H1 (cell line): Measurements from ENCODE around the gene SERPINB12. TPM values are rescaled to one million over a fixed set of nuclear protein-coding genes. Genes with fewer than 3 reads are reported as not detected.

Experiments used
- CTCF ChIA-PET: fragments of 300-600 bp; sonication (Branson Sonifier 250); formaldehyde crosslinking; loops from one replicate; lab custom pipeline; 2021; ENCODE audit not compliant: partially characterized antibody; lab: Charles Lee
- POLR2A ChIA-PET: fragments of 300-600 bp; sonication (Branson Sonifier 250); formaldehyde crosslinking; loops from one replicate; lab custom pipeline; 2021; ENCODE audit warnings: inconsistent platforms; ENCODE audit not compliant: partially characterized antibody; lab: Charles Lee
- DNase-seq, 2 experiments: peaks; one replicate each; pipeline versions ENCODE4 v3.0.0 to v3.0.0-alpha.2; 2010 to 2022; ENCODE audit warnings: low spot score in 2 of 2, low read depth in 1 of 2, mixed read lengths in 1 of 2
- FAIRE-seq: peaks from 2 replicates; lab custom pipeline; 2011; peaks lifted over from hg19 to GRCh38; lab: Jason Lieb, UNC
- H2AFZ ChIP-seq: 2 replicates; pipeline ENCODE4 v1.8.1; 2012; ENCODE audit warnings: low read length, inconsistent platforms
- H2AK5ac ChIP-seq: 2 replicates; pipeline ENCODE4 v1.6.1; 2013; ENCODE audit warnings: low read depth, low read length
- H2BK120ac ChIP-seq: replicated peaks from 2 replicates; pipeline ENCODE3; 2013; ENCODE audit warnings: low read depth, low read length, inconsistent platforms
- H2BK12ac ChIP-seq: 2 replicates; pipeline ENCODE4 v1.6.1; 2013; ENCODE audit warnings: low read depth, low read length
- H2BK15ac ChIP-seq: 2 replicates; pipeline ENCODE4 v1.6.1; 2013; ENCODE audit warnings: low read length
- H2BK20ac ChIP-seq: 2 replicates; pipeline ENCODE4 v1.6.1; 2013; ENCODE audit warnings: low read length
- H2BK5ac ChIP-seq: 2 replicates; pipeline ENCODE4 v1.6.1; 2013; ENCODE audit warnings: low read depth, low read length
- H3K14ac ChIP-seq: 2 replicates; pipeline ENCODE4 v1.6.1; 2013; ENCODE audit warnings: inconsistent platforms; ENCODE audit not compliant: insufficient read length
- H3K18ac ChIP-seq: 2 replicates; pipeline ENCODE4 v1.6.1; 2013; ENCODE audit warnings: low read length; ENCODE audit errors: extremely low read depth
- H3K23ac ChIP-seq: 2 replicates; pipeline ENCODE4 v1.6.1; 2013; ENCODE audit warnings: inconsistent platforms; ENCODE audit not compliant: insufficient read length
- H3K23me2 ChIP-seq: 2 replicates; pipeline ENCODE4 v1.6.1; 2013; ENCODE audit warnings: low read depth, low read length
- H3K27ac ChIP-seq: 2 replicates; pipeline ENCODE4 v1.6.1; 2011; ENCODE audit warnings: low read depth, low read length, inconsistent platforms
- H3K27me3 ChIP-seq, 4 experiments: replicated peaks in 1 of 4; 1 replicate in 1 of 4; 2 replicates in 3 of 4; pipeline versions ENCODE4 v1.6.1 to v1.8.1; 2011 to 2013; ENCODE audit warnings: low read length in 3 of 4, mild to moderate bottlenecking in 3 of 4, inconsistent platforms in 2 of 4, mixed read lengths in 2 of 4, moderate library complexity in 1 of 4; ENCODE audit not compliant: control insufficient read depth in 3 of 4, insufficient read depth in 3 of 4; ENCODE audit errors: extremely low read depth in 1 of 4
- H3K36me3 ChIP-seq, 4 experiments: 2 replicates each; pipeline versions ENCODE4 v1.6.1 to v1.8.1; 2011 to 2013; ENCODE audit warnings: mild to moderate bottlenecking in 4 of 4, low read length in 3 of 4, moderate library complexity in 2 of 4, control low read depth in 1 of 4, inconsistent platforms in 1 of 4; ENCODE audit not compliant: insufficient read depth in 4 of 4, control insufficient read depth in 2 of 4
- H3K4ac ChIP-seq: replicated peaks from 2 replicates; pipeline ENCODE3; 2013; ENCODE audit warnings: low read length, low read depth, mixed read lengths, inconsistent platforms; ENCODE audit not compliant: insufficient read length
- H3K4me1 ChIP-seq, 4 experiments: replicated peaks in 1 of 4; 1 replicate in 1 of 4; 2 replicates in 3 of 4; pipeline versions ENCODE4 v1.6.1 to v1.8.1; 2011 to 2013; ENCODE audit warnings: low read length in 3 of 4, inconsistent platforms in 2 of 4, mixed read lengths in 1 of 4; ENCODE audit not compliant: insufficient read depth in 4 of 4, control insufficient read depth in 3 of 4
- H3K4me2 ChIP-seq, 2 experiments: 2 replicates each; pipeline versions ENCODE4 v1.6.1 to v1.8.1; 2011 to 2013; ENCODE audit warnings: low read depth in 2 of 2, low read length in 2 of 2, control low read depth in 1 of 2, inconsistent platforms in 1 of 2, mild to moderate bottlenecking in 1 of 2; ENCODE audit not compliant: insufficient read depth in 1 of 2
- H3K4me3 ChIP-seq, 4 experiments: fragments of 200-600, 300-600 bp in 1 of 4; sonication (generic), shearing (Covaris generic), sonication (Bioruptor Twin) in 1 of 4; 2 replicates each; pipeline versions ENCODE4 v1.5.1 to v1.8.1; 2011 to 2016; ENCODE audit warnings: low read length in 4 of 4, low read depth in 3 of 4, control low read depth in 2 of 4, inconsistent platforms in 2 of 4, mild to moderate bottlenecking in 2 of 4, mixed read lengths in 1 of 4, moderate library complexity in 1 of 4; ENCODE audit not compliant: insufficient read depth in 2 of 4; ENCODE audit errors: extremely low read depth in 1 of 4
- H3K56ac ChIP-seq: replicated peaks from 2 replicates; pipeline ENCODE3; 2013; ENCODE audit warnings: low read depth, mild to moderate bottlenecking, mixed read lengths, low read length, inconsistent platforms; ENCODE audit not compliant: insufficient read length
- H3K79me1 ChIP-seq: 2 replicates; pipeline ENCODE4 v1.6.1; 2013; ENCODE audit warnings: low read depth, low read length, control low read depth
- H3K79me2 ChIP-seq, 2 experiments: 2 replicates each; pipeline versions ENCODE4 v1.6.1 to v1.8.1; 2012 to 2013; ENCODE audit warnings: low read length in 2 of 2, mild to moderate bottlenecking in 2 of 2, inconsistent platforms in 1 of 2; ENCODE audit not compliant: insufficient read depth in 2 of 2, control insufficient read depth in 1 of 2
- H3K9ac ChIP-seq, 4 experiments: replicated peaks in 1 of 4; 1 replicate in 1 of 4; 2 replicates in 3 of 4; pipeline versions ENCODE4 v1.6.1 to v1.8.1; 2011 to 2013; ENCODE audit warnings: low read depth in 3 of 4, low read length in 3 of 4, control low read depth in 2 of 4, mild to moderate bottlenecking in 2 of 4, moderate library complexity in 2 of 4, inconsistent platforms in 1 of 4; ENCODE audit errors: extremely low read depth in 1 of 4
- H3K9me3 ChIP-seq, 2 experiments: 2 replicates each; pipeline versions ENCODE4 v1.6.1 to v1.8.1; 2012 to 2013; ENCODE audit warnings: mild to moderate bottlenecking in 2 of 2, moderate library complexity in 2 of 2, control low read depth in 1 of 2, inconsistent platforms in 1 of 2, low read depth in 1 of 2, low read length in 1 of 2, mixed read lengths in 1 of 2; ENCODE audit not compliant: insufficient read depth in 2 of 2
- H4K20me1 ChIP-seq, 2 experiments: replicated peaks in 1 of 2; 2 replicates each; pipeline versions ENCODE3 to v1.8.1; 2011 to 2013; ENCODE audit warnings: inconsistent platforms in 2 of 2, low read length in 2 of 2, mild to moderate bottlenecking in 1 of 2; ENCODE audit not compliant: insufficient read depth in 2 of 2, control insufficient read depth in 1 of 2
- H4K5ac ChIP-seq: 2 replicates; pipeline ENCODE4 v1.6.1; 2013; ENCODE audit warnings: low read length, low read depth, mixed read lengths, inconsistent platforms; ENCODE audit not compliant: insufficient read length
- H4K8ac ChIP-seq: 2 replicates; pipeline ENCODE4 v1.8.0; 2013; ENCODE audit warnings: mild to moderate bottlenecking, moderate library complexity, low read length, inconsistent platforms; ENCODE audit not compliant: insufficient read depth; ENCODE audit errors: extremely low read depth
- H4K91ac ChIP-seq: replicated peaks from 2 replicates; pipeline ENCODE3; 2013; ENCODE audit warnings: low read length, mixed read lengths, inconsistent platforms; ENCODE audit not compliant: insufficient read length
- BRCA1 ChIP-seq: IDR thresholded peaks from 2 replicates; pipeline ENCODE4 v1.6.1; 2012; ENCODE audit warnings: low read depth, low read length, improper control_type of control experiment
- EP300 ChIP-seq, 2 experiments: IDR thresholded peaks; 1 replicate in 1 of 2; 2 replicates in 1 of 2; pipeline ENCODE4 v1.6.1; 2011 to 2012; ENCODE audit warnings: low read depth in 2 of 2, low read length in 2 of 2, mild to moderate bottlenecking in 2 of 2, borderline replicate concordance in 1 of 2, inconsistent platforms in 1 of 2, moderate library complexity in 1 of 2
- GABPA ChIP-seq: IDR thresholded peaks from 2 replicates; pipeline ENCODE4 v1.6.1; 2011; ENCODE audit warnings: mild to moderate bottlenecking, low read length, moderate library complexity, borderline replicate concordance; ENCODE audit not compliant: insufficient read depth
- JUN ChIP-seq: IDR thresholded peaks from 2 replicates; pipeline ENCODE4 v1.6.1; 2011; ENCODE audit warnings: low read depth, mild to moderate bottlenecking, improper control_type of control experiment, low read length
- NANOG ChIP-seq: IDR thresholded peaks from 2 replicates; pipeline ENCODE4 v1.6.1; 2011; ENCODE audit warnings: low read length, low read depth, mild to moderate bottlenecking, inconsistent platforms; ENCODE audit not compliant: insufficient read depth, poor library complexity, severe bottlenecking
- RBBP5 ChIP-seq: IDR thresholded peaks from 2 replicates; pipeline ENCODE4 v1.7.1; 2012; ENCODE audit warnings: low read depth, mild to moderate bottlenecking, inconsistent platforms, low read length, moderate library complexity, borderline replicate concordance
- SIN3A ChIP-seq, 2 experiments: IDR thresholded peaks in 1 of 2; conservative IDR thresholded peaks in 1 of 2; 2 replicates each; pipeline ENCODE4 v1.6.1; 2011 to 2012; ENCODE audit warnings: low read length in 2 of 2, improper control_type of control experiment in 1 of 2, low read depth in 1 of 2, mild to moderate bottlenecking in 1 of 2
- SIRT6 ChIP-seq: IDR thresholded peaks from one replicate; pipeline ENCODE4 v1.7.1; 2012; ENCODE audit warnings: low read length, inconsistent platforms
- SP1 ChIP-seq: IDR thresholded peaks from 2 replicates; pipeline ENCODE4 v1.6.1; 2011; ENCODE audit warnings: low read depth, low read length
- SP2 ChIP-seq: IDR thresholded peaks from 2 replicates; pipeline ENCODE4 v1.6.1; 2012; ENCODE audit warnings: mild to moderate bottlenecking, low read length, inconsistent platforms
- TAF1 ChIP-seq: IDR thresholded peaks from 2 replicates; pipeline ENCODE4 v1.6.1; 2011; ENCODE audit warnings: mild to moderate bottlenecking, low read depth, low read length
- TAF7 ChIP-seq: optimal IDR thresholded peaks from 2 replicates; pipeline ENCODE3; 2011; ENCODE audit warnings: low read depth, mild to moderate bottlenecking, inconsistent platforms, low read length, moderate library complexity, borderline replicate concordance
- TCF12 ChIP-seq: IDR thresholded peaks from 2 replicates; pipeline ENCODE4 v1.6.1; 2011; ENCODE audit warnings: low read depth, mild to moderate bottlenecking, low read length
- WGBS, 2 experiments: shearing (Covaris generic) in 1 of 2; methylation state at CpG; one replicate each; pipeline versions ENCODE4 v1.1.6 to v1.1.7; 2013 to 2015; ENCODE audit warnings: low lambda C conversion rate in 2 of 2, mixed read lengths in 2 of 2, inconsistent platforms in 1 of 2, low coverage in 1 of 2, missing lambda C conversion rate in 1 of 2; ENCODE audit not compliant: insufficient replicate concordance in 2 of 2, insufficient coverage in 1 of 2, insufficient read length in 1 of 2; ENCODE audit errors: extremely low coverage in 1 of 2, missing lambda C conversion rate in 1 of 2; 5-methylcytosine and 5-hydroxymethylcytosine counted together
- polyA plus RNA-seq, 7 experiments: library from polyadenylated mRNA; depleted of rRNA in 3 of 7; stranded (reverse) in 5 of 7; unstranded in 2 of 7; fragments of >200 nt in 5 of 7; fragments of 200-250 nt in 2 of 7; gene quantifications; 1 replicate in 5 of 7; 2 replicates in 1 of 7; 4 replicates in 1 of 7; pipeline versions ENCODE4 v1.2.1 to v1.2.3, GENCODE V29; 2011 to 2013; ENCODE audit warnings: missing spikeins in 2 of 7, mixed read lengths in 2 of 7
- total RNA-seq: library from RNA; stranded (reverse); fragmentation: NEBNext Ultra II Directional; extraction: Animal tissue kit (Norgen Biotek cat#: 25700); gene quantifications from 2 replicates; pipeline ENCODE4 v1.2.1, GENCODE V29; 2021
- TF ChIP-seq, protein P1 (sequence below): IDR thresholded peaks from 2 replicates; pipeline ENCODE4 v1.6.1; 2012; ENCODE audit warnings: inconsistent platforms

SERPINB12 gene
- total and polyA plus RNA-seq, 2 of the 8 experiments (the other 6 are each of a cell fraction or from before 2014, with no cell fraction given): not detected

GRCh38 chr18:63553081-63553480, 10.9 kb downstream of the SERPINB12 start:
- Histone ChIP-seq H4K20me1 (no peaks in the 10 kb centered on the region), H2BK5ac (no peak overlapping the region), H3K56ac (no peak overlapping the region), H2BK20ac (no peak overlapping the region), H3K79me1 (no peaks in the 10 kb centered on the region), H3K27ac (no peak overlapping the region), H3K23me2 (no peaks in the 10 kb centered on the region), H3K18ac (no peak overlapping the region), H2AFZ (no peak overlapping the region), H4K5ac (no peak overlapping the region), H3K4ac (no peak overlapping the region), H3K27me3 (no peaks in the 10 kb centered on the region), H4K91ac (no peak overlapping the region), H4K8ac (no peak overlapping the region), H2AK5ac (no peak overlapping the region), H3K36me3 (no peaks in the 10 kb centered on the region), H2BK15ac (no peak overlapping the region), H3K14ac (no peak overlapping the region), H3K9ac (no peak overlapping the region), H2BK12ac (no peak overlapping the region), H3K79me2 (no peaks in the 10 kb centered on the region), H3K4me2 (no peak overlapping the region), H2BK120ac (no peak overlapping the region), H3K4me3 (no peak overlapping the region), H3K4me1 (no peaks in the 10 kb centered on the region), H3K23ac (no peak overlapping the region), H3K9me3 (no peaks in the 10 kb centered on the region)
- ChIA-PET CTCF (interaction anchor here (0.8 to 1.9 kb wide), 4 partner anchors 11 to 47 kb away, joined by 3 to 7 read pairs (median 4); partner anchors contain the start of gene SERPINB12), POLR2A (interaction anchor here (1.5 kb wide), 1 partner anchor 19 kb away, joined by 4 read pairs; no protein-coding TSS in a partner anchor)
- WGBS, 2 experiments: 93% methylated on average over 1 of the region's 1 CpG; no CpG with 5 or more reads in 1 of the 2 experiments
- FAIRE-seq (no peak), DNase-seq (no peak)
- TF ChIP-seq SP1: no peak
- no peak for TF ChIP-seq EP300 (IDR thresholded peaks at IDR 0.05; ENCODE audit: borderline replicate concordance in 1 of 2, low read depth in 2 of 2, low read length in 2 of 2)
- no peak for TF ChIP-seq GABPA
- TF ChIP-seq TAF1: no peak
- no peak for TF ChIP-seq NANOG
- no peak for TF ChIP-seq SIN3A (conservative IDR thresholded peaks at IDR 0.05 in 1 of 2, IDR thresholded peaks at IDR 0.05 in 1 of 2; ENCODE audit: low read depth in 1 of 2, low read length in 2 of 2)
- no peak for TF ChIP-seq JUN
- TF ChIP-seq TCF12: no peak
- no peak for TF ChIP-seq SIRT6
- TF ChIP-seq SP2: no peak
- no peak for TF ChIP-seq RBBP5
- TF ChIP-seq BRCA1: no peak
- TF ChIP-seq, protein P1, sequence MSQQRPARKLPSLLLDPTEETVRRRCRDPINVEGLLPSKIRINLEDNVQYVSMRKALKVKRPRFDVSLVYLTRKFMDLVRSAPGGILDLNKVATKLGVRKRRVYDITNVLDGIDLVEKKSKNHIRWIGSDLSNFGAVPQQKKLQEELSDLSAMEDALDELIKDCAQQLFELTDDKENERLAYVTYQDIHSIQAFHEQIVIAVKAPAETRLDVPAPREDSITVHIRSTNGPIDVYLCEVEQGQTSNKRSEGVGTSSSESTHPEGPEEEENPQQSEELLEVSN: no peak
- no peak for TF ChIP-seq TAF7
